ENCODE measurements around the gene ACER2. TPM values are rescaled to one million over a fixed set of nuclear protein-coding genes. Genes with fewer than 3 reads are reported as not detected.

The ACER2 gene
- total RNA-seq, 1 experiment from 2014 or later, result 9.6 TPM

DNA sequence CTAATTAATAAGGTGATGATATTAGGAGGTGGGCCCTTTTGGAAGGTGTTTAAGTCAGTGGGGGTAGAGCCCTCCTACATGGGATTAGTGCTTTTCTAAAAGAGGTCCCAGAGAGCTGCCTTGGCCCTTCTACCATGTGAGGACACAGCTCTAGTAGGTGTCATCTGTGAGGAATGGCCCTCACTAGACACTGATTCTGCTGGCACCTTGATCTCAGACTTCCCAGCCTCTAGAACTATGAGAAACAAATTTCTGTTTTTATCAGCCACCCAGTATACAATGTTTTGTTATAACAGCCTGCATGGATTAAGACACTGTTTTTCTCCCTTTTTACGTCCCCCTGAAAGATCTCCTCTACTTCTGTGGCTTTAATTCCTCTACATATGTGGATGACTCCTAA is 31.6 kb downstream of the ACER2 start:
- no peak overlapping the region for H2BK12ac ChIP-seq (ENCODE audit: insufficient read length, low read depth, low read length)
- no peaks in the 10 kb centered on the region for H3K79me1 ChIP-seq (ENCODE audit: insufficient read depth, low read depth, low read length, poor library complexity, severe bottlenecking)
- H2BK120ac ChIP-seq (ENCODE audit: low read depth, low read length, poor library complexity, severe bottlenecking), result no peak overlapping the region
- H4K20me1 ChIP-seq (ENCODE audit: control insufficient read depth, insufficient read depth, insufficient read length), result no peaks in the 10 kb centered on the region
- no peak overlapping the region for H3K9ac ChIP-seq (ENCODE audit: extremely low read depth, insufficient read length, low read length)
- no peaks in the 10 kb centered on the region for H3K9me3 ChIP-seq (ENCODE audit: control insufficient read depth, low read depth, low read length)
- no peak overlapping the region for H3K4me2 ChIP-seq (ENCODE audit: insufficient read depth, insufficient read length, low read length)
- no peak overlapping the region for H3K4ac ChIP-seq (ENCODE audit: low read depth, low read length)
- H3K27me3 ChIP-seq (ENCODE audit: insufficient read depth, low read length), result no peaks in the 10 kb centered on the region
- no peak overlapping the region for H4K5ac ChIP-seq (ENCODE audit: insufficient read length, low read depth, low read length)
- Mint-ChIP-seq H3K27ac (peak overlapping the region in 1 of 3 experiments; percentile 6; a peak in 2 of 7 replicates), H3K4me3 (no peak overlapping the region), H3K9me3 (no peaks in the 10 kb centered on the region), H3K4me1 (peaks cover 23 to 25% of the 10 kb centered on the region in 2 experiments), H3K36me3 (ENCODE audit: insufficient read depth in 1 of 3, low read depth in 3 of 3) (peaks cover 9 to 54% (median 43%) of the 10 kb centered on the region in 3 experiments; a peak in 6 of 7 replicates), H3K27me3 (ENCODE audit: low read depth) (no peaks in the 10 kb centered on the region)
- H3K79me2 ChIP-seq (ENCODE audit: insufficient read depth, low read length), result no peaks in the 10 kb centered on the region
- no peak overlapping the region for H3K18ac ChIP-seq (ENCODE audit: insufficient read length, low read depth, low read length)
- H3T11ph ChIP-seq (ENCODE audit: low read length), result no peak overlapping the region
- no peak for DNase-seq
- no peak overlapping the region for H3K27ac ChIP-seq (ENCODE audit: insufficient read length, low read depth, low read length)
- TF ChIP-seq, protein P1, sequence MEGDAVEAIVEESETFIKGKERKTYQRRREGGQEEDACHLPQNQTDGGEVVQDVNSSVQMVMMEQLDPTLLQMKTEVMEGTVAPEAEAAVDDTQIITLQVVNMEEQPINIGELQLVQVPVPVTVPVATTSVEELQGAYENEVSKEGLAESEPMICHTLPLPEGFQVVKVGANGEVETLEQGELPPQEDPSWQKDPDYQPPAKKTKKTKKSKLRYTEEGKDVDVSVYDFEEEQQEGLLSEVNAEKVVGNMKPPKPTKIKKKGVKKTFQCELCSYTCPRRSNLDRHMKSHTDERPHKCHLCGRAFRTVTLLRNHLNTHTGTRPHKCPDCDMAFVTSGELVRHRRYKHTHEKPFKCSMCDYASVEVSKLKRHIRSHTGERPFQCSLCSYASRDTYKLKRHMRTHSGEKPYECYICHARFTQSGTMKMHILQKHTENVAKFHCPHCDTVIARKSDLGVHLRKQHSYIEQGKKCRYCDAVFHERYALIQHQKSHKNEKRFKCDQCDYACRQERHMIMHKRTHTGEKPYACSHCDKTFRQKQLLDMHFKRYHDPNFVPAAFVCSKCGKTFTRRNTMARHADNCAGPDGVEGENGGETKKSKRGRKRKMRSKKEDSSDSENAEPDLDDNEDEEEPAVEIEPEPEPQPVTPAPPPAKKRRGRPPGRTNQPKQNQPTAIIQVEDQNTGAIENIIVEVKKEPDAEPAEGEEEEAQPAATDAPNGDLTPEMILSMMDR (conservative IDR thresholded peaks at IDR 0.05), result no peak
- no peak overlapping the region for H2BK20ac ChIP-seq (ENCODE audit: low read depth, low read length, poor library complexity, severe bottlenecking)
- H4K91ac ChIP-seq (ENCODE audit: insufficient read length, low read depth, low read length), result no peak overlapping the region
- H3K23me2 ChIP-seq (ENCODE audit: insufficient read length, low read depth, low read length, poor library complexity, severe bottlenecking), result no peaks in the 10 kb centered on the region
- no peak overlapping the region for H4K8ac ChIP-seq (replicated peaks; ENCODE audit: insufficient read length, low read depth, low read length)
- H3K4me1 ChIP-seq (ENCODE audit: insufficient read depth, low read length), result peaks cover 7% of the 10 kb centered on the region; the same call in 1 of the 2 replicates
- H2BK15ac ChIP-seq (ENCODE audit: low read depth, low read length), result no peak overlapping the region
- no peak overlapping the region for H2AK5ac ChIP-seq (ENCODE audit: insufficient read length, low read length)
- WGBS (ENCODE audit: extremely low coverage, insufficient read length, low lambda C conversion rate), result no CpG with 5 or more reads among the region's 1 CpG
- no peak overlapping the region for H3K23ac ChIP-seq (ENCODE audit: insufficient read length, low read depth, low read length)
- no peak overlapping the region for H2BK5ac ChIP-seq (ENCODE audit: insufficient read length, low read length)
- H3K14ac ChIP-seq (ENCODE audit: insufficient read depth, low read length), result no peak overlapping the region
- no peak overlapping the region for H3K56ac ChIP-seq (ENCODE audit: insufficient read length, low read depth, low read length)
- H2AFZ ChIP-seq (ENCODE audit: low read length), result no peak overlapping the region

Measured in H9 (cell line).